VCaP (cell line): ENCODE measurements around the gene DCLK3.
A peak's percentile ranks its signal among the peaks of the same experiment; 100 is the strongest.

Experiments
- H3K27ac ChIP-seq: fragments of 450-650 bp; 2 replicates; pipeline ENCODE4 v1.5.1; 2017
- TF ChIP-seq, protein P1 (sequence below): fragments of 450-650 bp; conservative IDR thresholded peaks from 2 replicates; pipeline ENCODE4 v1.5.1; 2017; ENCODE audit warnings: mild to moderate bottlenecking, moderate library complexity

DCLK3 gene

DNA sequence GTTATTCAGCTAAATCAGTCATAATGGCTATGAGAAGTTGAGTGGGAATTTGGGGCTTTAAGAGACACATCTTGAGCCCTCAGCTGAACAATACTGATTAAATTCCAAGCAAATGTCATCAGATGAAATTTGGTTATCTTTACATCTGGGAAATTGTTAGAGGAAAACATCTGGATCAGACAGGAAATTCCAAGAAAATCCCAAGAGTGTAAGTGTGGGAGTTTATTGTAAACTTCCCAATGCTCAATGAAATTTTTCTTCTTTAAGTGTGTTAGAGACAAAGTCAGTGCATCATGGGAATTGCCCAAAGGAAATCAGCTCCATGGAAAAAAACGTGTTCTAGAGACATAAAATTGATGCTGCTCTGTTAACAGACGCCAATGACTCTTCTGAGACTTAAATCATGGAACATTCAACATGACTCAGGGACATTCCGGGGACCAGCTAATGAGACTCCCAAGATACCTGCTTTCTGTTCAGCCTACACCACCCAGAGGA is 19.8 kb upstream of the DCLK3 start:
- TF ChIP-seq, protein P1, sequence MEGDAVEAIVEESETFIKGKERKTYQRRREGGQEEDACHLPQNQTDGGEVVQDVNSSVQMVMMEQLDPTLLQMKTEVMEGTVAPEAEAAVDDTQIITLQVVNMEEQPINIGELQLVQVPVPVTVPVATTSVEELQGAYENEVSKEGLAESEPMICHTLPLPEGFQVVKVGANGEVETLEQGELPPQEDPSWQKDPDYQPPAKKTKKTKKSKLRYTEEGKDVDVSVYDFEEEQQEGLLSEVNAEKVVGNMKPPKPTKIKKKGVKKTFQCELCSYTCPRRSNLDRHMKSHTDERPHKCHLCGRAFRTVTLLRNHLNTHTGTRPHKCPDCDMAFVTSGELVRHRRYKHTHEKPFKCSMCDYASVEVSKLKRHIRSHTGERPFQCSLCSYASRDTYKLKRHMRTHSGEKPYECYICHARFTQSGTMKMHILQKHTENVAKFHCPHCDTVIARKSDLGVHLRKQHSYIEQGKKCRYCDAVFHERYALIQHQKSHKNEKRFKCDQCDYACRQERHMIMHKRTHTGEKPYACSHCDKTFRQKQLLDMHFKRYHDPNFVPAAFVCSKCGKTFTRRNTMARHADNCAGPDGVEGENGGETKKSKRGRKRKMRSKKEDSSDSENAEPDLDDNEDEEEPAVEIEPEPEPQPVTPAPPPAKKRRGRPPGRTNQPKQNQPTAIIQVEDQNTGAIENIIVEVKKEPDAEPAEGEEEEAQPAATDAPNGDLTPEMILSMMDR, result no peak
- no peak overlapping the region for H3K27ac ChIP-seq

DNA sequence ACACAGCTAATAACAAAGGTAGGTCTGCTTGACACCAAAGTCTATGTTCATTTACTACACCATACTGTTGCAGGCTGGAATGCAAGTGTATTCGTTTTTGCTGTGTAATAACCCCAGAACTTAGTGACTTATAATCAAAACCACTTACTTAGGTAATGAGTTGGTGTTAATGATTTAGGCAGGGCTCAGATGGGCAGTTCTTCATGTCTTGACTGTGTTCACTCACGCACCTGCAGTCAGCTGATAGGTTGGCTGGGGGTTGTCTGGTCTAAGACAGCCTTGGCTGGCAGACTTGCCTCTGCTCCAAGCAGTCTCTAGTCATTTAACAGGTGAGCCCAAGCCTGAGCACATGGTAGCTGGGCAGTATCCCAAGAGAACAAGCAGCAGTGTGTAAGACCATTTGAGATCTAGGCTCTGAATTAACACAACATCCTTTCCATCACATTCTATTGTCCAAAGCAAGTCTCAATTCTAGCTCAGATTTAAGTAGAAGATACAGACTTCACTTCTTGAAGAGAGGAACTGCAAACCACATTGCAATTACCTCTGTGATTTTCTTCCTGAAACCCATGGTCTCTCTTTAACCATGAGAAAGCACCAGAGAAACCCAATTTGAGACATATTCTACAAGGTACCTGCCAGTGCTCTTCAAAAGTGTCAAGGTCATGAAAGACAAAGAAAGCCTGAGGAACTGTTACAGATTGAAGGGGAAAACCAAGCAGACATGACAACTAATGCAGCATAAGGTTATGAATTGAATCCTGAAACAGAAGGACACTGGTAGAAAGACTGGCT is 13.3 kb upstream of the DCLK3 start:
- H3K27ac ChIP-seq, result peak overlapping the region; percentile 32
- TF ChIP-seq, protein P1, result no peak

DNA sequence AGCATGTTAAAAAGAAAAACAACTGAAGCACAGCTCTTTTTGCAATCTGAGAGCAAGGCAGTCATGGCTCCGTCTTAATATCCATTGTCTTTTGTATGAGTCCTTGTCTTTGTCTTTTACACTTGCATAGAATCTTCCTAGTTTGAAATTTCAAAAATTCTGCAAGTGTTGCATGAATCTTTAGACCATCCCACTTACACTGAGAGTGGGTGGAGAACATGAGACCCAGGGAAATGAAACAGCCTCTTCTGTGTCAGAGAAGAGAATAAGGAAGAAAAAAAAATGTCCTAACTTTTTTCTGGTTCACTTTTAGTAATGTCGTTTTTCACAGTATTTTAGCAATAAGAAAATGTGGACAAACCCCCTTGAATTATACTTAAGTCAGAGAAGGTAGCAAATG is 12.1 kb upstream of the DCLK3 start:
- TF ChIP-seq, protein P1, result no peak
- 0 out of 2 replicates have a peak overlapping the region, but pooled peaks have one; percentile 32 for H3K27ac ChIP-seq

DNA sequence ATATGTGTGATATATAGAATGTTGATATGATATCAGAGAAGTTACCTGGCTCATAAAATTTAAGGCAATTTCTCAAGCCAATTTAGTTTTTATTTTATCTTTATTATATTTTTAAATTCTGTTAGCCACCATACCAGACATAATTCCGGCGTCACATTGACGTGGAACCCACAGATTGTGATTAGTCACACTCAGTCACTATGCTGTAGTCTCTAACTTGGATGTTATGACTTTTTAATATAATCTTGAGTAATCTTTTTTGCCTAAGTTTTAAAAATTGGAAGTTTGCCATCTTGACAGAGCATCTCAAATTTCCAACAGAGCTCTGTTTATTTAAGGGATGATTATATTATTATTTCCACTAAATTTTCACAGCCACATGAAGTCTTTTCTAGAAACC is 9.7 kb upstream of the DCLK3 start:
- H3K27ac ChIP-seq, result no peak overlapping the region
- TF ChIP-seq, protein P1, result no peak

DNA sequence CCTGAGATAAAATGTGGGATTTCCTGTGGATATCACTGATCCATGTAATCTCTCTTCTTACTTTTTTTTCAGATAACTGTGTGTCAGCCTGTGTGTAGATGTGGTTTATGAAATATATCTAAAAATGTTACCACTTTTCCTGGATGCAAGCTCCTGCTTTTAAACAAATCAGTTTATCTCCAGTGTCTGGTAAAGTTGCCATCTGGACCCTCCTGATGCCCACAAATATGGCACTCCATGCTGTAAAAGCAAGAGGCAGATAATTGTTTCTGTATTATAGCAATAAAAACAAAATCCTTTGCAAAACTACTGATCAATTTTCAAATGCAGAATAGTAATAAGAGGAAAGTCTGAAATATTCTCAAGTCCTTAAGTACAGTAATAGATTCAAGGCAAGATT is 7.6 kb upstream of the DCLK3 start:
- TF ChIP-seq, protein P1, result no peak
- H3K27ac ChIP-seq, result no peak overlapping the region

DNA sequence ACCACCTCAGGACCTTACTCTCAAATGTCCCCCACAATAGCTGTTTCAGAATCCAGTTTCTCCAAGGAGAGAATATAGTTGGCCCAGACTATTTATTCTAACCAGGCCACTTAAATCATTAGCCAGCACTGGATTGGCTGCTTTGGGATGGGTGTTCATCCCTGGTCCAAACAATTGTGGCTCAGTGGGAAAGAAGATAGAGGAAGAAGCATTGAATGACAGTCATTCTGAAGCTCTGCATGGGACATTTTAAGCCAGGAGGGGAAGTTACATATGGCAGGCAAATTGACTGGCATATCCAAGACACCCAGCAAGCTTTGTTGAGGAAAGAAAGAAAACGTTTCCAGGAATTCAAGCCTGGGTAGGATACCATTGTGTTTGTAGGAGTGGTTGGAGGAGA is 5.6 kb upstream of the DCLK3 start:
- no peak overlapping the region for H3K27ac ChIP-seq
- TF ChIP-seq, protein P1, result no peak

DNA sequence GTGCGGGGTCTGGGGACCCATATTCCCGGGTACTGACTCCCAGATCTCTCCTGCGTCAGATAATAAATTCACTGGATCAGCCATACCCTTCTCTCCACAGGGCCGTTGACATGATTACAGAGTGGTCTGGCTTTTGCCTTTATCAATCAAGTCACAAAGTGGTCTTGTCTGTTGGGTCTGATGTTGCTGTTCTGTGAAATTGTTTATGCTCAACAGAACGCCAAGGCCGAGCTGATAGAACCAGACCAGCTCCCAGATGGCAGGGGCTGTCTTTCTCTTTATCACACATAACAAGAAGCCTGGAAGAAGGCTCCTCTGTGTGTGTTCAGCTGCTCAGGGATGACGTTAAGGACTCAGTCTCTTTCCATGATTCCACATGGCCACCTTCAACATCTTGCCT is 751 bp upstream of the DCLK3 start:
- TF ChIP-seq, protein P1, result no peak
- H3K27ac ChIP-seq, result no peak overlapping the region
